K562 (cell line): ENCODE measurements around the gene ANKS1B. TPM values are rescaled to one million over a fixed set of nuclear protein-coding genes. Genes with fewer than 3 reads are reported as not detected.

Experiments
- ATAC-seq: fragments of 200-7000 bp; cut with Tn5 transposase; 3 replicates; pipeline ENCODE4 v1.9.1; 2020; ENCODE audit warnings: moderate library complexity
- BruUV-seq: library from RNA; stranded (reverse); fragments of 400-500 nt; replicated peaks from 2 replicates; lab custom pipeline; 2021; lab: Mats Ljungman, UMichigan
- CTCF ChIA-PET: fragments of 300-600 bp; formaldehyde crosslinking; extraction: SDS; loops from one replicate; lab custom pipeline; 2021; ENCODE audit warnings: low intra/inter-chr PET ratio; lab: Yijun Ruan, JAX
- POLR2A ChIA-PET: fragments of 300-600, 350-650 bp; sonication (Branson Sonifier 250); formaldehyde crosslinking; extraction: SDS; loops from one replicate; lab custom pipeline; 2021; ENCODE audit warnings: antibody characterized with exemption, inconsistent platforms; lab: Yijun Ruan, JAX
- DNase-seq, 4 experiments: peaks; one replicate each; pipeline versions ENCODE4 v3.0.0 to v3.0.0-alpha.2; 2011 to 2018; ENCODE audit warnings: low spot score in 3 of 4, mixed read lengths in 3 of 4; ENCODE audit errors: extremely low read depth in 1 of 4
- FAIRE-seq: peaks from 2 replicates; lab custom pipeline; 2011; peaks lifted over from hg19 to GRCh38; lab: Jason Lieb, UNC
- H2AFZ ChIP-seq: 2 replicates; pipeline ENCODE4 v1.6.0; 2011; ENCODE audit warnings: low read depth, low read length, control low read depth, inconsistent platforms
- H3K27ac ChIP-seq: fragments of 200-600 bp; 3 replicates; pipeline ENCODE4 v1.8.0; 2011; ENCODE audit warnings: low read depth, mild to moderate bottlenecking, control low read depth, inconsistent platforms, low read length, moderate library complexity, mixed read lengths; ENCODE audit errors: extremely low read depth
- H3K27me3 ChIP-seq, 2 experiments: fragments of 300-600 bp in 1 of 2; 2 replicates in 1 of 2; 3 replicates in 1 of 2; pipeline versions ENCODE4 v1.6.0 to v1.8.0; 2011; ENCODE audit warnings: inconsistent platforms in 2 of 2, low read length in 2 of 2, mild to moderate bottlenecking in 1 of 2, mixed read lengths in 1 of 2, moderate library complexity in 1 of 2; ENCODE audit not compliant: control insufficient read depth in 2 of 2, insufficient read depth in 2 of 2
- H3K36me3 ChIP-seq: fragments of 300-600 bp; 3 replicates; pipeline ENCODE4 v1.8.0; 2011; ENCODE audit warnings: mild to moderate bottlenecking, low read length, inconsistent platforms; ENCODE audit not compliant: control insufficient read depth, insufficient read depth
- H3K4me1 ChIP-seq, 2 experiments: fragments of 200-600 bp in 1 of 2; replicated peaks in 1 of 2; 2 replicates in 1 of 2; 3 replicates in 1 of 2; pipeline versions ENCODE4 v1.5.1 to v1.8.0; 2011; ENCODE audit warnings: inconsistent platforms in 2 of 2, low read length in 2 of 2, mild to moderate bottlenecking in 1 of 2, mixed read lengths in 1 of 2, moderate library complexity in 1 of 2; ENCODE audit not compliant: control insufficient read depth in 2 of 2, insufficient read depth in 2 of 2
- H3K4me2 ChIP-seq: 2 replicates; pipeline ENCODE4 v1.6.1; 2011; ENCODE audit warnings: low read length, control low read depth, inconsistent platforms, mixed read lengths; ENCODE audit not compliant: insufficient read depth
- H3K4me3 ChIP-seq: fragments of 200-600 bp; sonication (generic), shearing (Covaris generic); 2 replicates; pipeline ENCODE4 v1.5.1; 2016; ENCODE audit warnings: control low read depth, inconsistent platforms
- H3K79me2 ChIP-seq: fragments of 200-600 bp; 3 replicates; pipeline ENCODE4 v1.8.0; 2011; ENCODE audit warnings: low read length, inconsistent platforms; ENCODE audit not compliant: control insufficient read depth, insufficient read depth
- H3K9ac ChIP-seq, 2 experiments: 2 replicates each; pipeline versions ENCODE4 v1.6.0 to v1.6.1; 2011; ENCODE audit warnings: low read depth in 2 of 2, low read length in 2 of 2, control low read depth in 1 of 2, inconsistent platforms in 1 of 2, mild to moderate bottlenecking in 1 of 2, mixed read lengths in 1 of 2; ENCODE audit not compliant: insufficient read depth in 1 of 2
- H3K9me1 ChIP-seq: one replicate; pipeline ENCODE4 v1.6.0; 2011; ENCODE audit warnings: inconsistent platforms, mild to moderate bottlenecking, low read length, moderate library complexity; ENCODE audit not compliant: control insufficient read depth, insufficient read depth
- H3K9me3 ChIP-seq: replicated peaks from 2 replicates; pipeline ENCODE4 v1.5.1; 2011; ENCODE audit warnings: low read depth, low read length, inconsistent platforms; ENCODE audit not compliant: control insufficient read depth, insufficient read depth
- H4K20me1 ChIP-seq: replicated peaks from 2 replicates; pipeline ENCODE4 v1.6.1; 2011; ENCODE audit warnings: low read length, inconsistent platforms, mixed read lengths; ENCODE audit not compliant: control insufficient read depth, insufficient read depth
- ARID2 ChIP-seq: fragments of 450-650 bp; IDR thresholded peaks from 2 replicates; pipeline ENCODE4 v1.6.1; 2017; ENCODE audit warnings: antibody characterized with exemption, mild to moderate bottlenecking
- BMI1 ChIP-seq: fragments of 150-350 bp; IDR thresholded peaks from 2 replicates; pipeline ENCODE4 v1.6.1; 2014; ENCODE audit warnings: low read length
- CEBPZ ChIP-seq: fragments of 150-350 bp; IDR thresholded peaks from 2 replicates; pipeline ENCODE4 v1.6.1; 2014; ENCODE audit warnings: low read depth, mild to moderate bottlenecking, low read length, borderline replicate concordance
- COPS2 ChIP-seq: fragments of 450-650 bp; conservative IDR thresholded peaks from 2 replicates; pipeline ENCODE4 v1.6.1; 2016; ENCODE audit warnings: mild to moderate bottlenecking, moderate library complexity
- CTBP1 ChIP-seq: fragments of 450-650 bp; IDR thresholded peaks from 2 replicates; pipeline ENCODE4 v1.6.1; 2016; ENCODE audit warnings: borderline replicate concordance
- DLX4 ChIP-seq: fragments of 250-450 bp; sonication (Bioruptor Pico); IDR thresholded peaks from 2 replicates; pipeline ENCODE4 v1.6.1; 2021; ENCODE audit warnings: mild to moderate bottlenecking
- DPF2 ChIP-seq: fragments of 450-650 bp; IDR thresholded peaks from 2 replicates; pipeline ENCODE4 v1.6.1; 2016
- MBD2 ChIP-seq: sonication (generic); IDR thresholded peaks from 2 replicates; pipeline ENCODE4 v1.6.1; 2016; ENCODE audit warnings: low read depth, borderline replicate concordance
- NFXL1 ChIP-seq: fragments of 450-650 bp; formaldehyde crosslinking; IDR thresholded peaks from 2 replicates; pipeline ENCODE4 v1.4.0; 2021; ENCODE audit warnings: mild to moderate bottlenecking
- POLR3A ChIP-seq: IDR thresholded peaks from 2 replicates; pipeline ENCODE4 v1.6.1; 2011; ENCODE audit warnings: borderline replicate concordance, mild to moderate bottlenecking, moderate library complexity; ENCODE audit not compliant: insufficient read length, insufficient read depth; ENCODE audit errors: extremely low read depth
- RFX7 ChIP-seq: fragments of 250-450 bp; sonication (Bioruptor Pico); IDR thresholded peaks from 2 replicates; pipeline ENCODE4 v1.5.1; 2021; ENCODE audit warnings: mild to moderate bottlenecking
- ZNF407 ChIP-seq: fragments of 450-650 bp; IDR thresholded peaks from 2 replicates; pipeline ENCODE4 v1.6.1; 2016; ENCODE audit warnings: low read depth
- ZNF77 ChIP-seq: fragments of 250-450 bp; sonication (Bioruptor Pico); IDR thresholded peaks from 2 replicates; pipeline ENCODE4 v1.5.0; 2020
- WGBS: fragments of 100-300 bp; shearing (Covaris generic); methylation state at CpG from one replicate; pipeline ENCODE4 v1.1.6; 2016; ENCODE audit warnings: low coverage, mixed read lengths; ENCODE audit not compliant: insufficient coverage; ENCODE audit errors: missing lambda C conversion rate; 5-methylcytosine and 5-hydroxymethylcytosine counted together
- in situ Hi-C: fragments of 300-500 bp; cut with MboI; formaldehyde crosslinking; loops from 4 replicates; pipeline ENCODE4 v1.15.0; 2018; ENCODE audit warnings: inconsistent platforms, mixed read lengths
- intact Hi-C: fragments of 100-400 bp; cut with micrococcal nuclease; formaldehyde crosslinking; loops from 2 replicates; pipeline ENCODE4 v1.14.2; 2022
- polyA plus RNA-seq, 8 experiments: library from polyadenylated mRNA; depleted of rRNA in 4 of 8; stranded (reverse) in 5 of 8; unstranded in 3 of 8; fragments of >200 nt; fragmentation: Nextera tagmentation in 2 of 8; fragmentation: Illumina TruSeq in 1 of 8; extraction: Ambion mirVana in 2 of 8; extraction: Trizol in 1 of 8; gene quantifications; 2 replicates each; pipeline versions ENCODE4 v1.2.1 to v1.2.3, GENCODE V29; 2011 to 2014; ENCODE audit warnings: inconsistent platforms in 1 of 8, missing spikeins in 1 of 8
- total RNA-seq, 7 experiments: library from RNA; depleted of rRNA in 6 of 7; stranded (reverse); fragments of >200 nt in 6 of 7; fragmentation: Illumina TruSeq in 2 of 7; extraction: Trizol in 2 of 7; gene quantifications; 2 replicates each; pipeline versions ENCODE4 v1.2.1 to v1.2.3, GENCODE V29; 2011 to 2021; ENCODE audit warnings: low replicate concordance in 1 of 7

ANKS1B gene
- total and polyA plus RNA-seq, 9 of the 15 experiments (the other 6 are each of a cell fraction or from before 2014, with no cell fraction given), result 0.04 to 0.47 (median 0.28) TPM; not detected in 4

GRCh38 chr12:99486277-99486676 is 498.5 kb downstream of the ANKS1B start:
- POLR2A ChIA-PET, result no interaction called here
- Histone ChIP-seq H3K9me1 (no peaks in the 10 kb centered on the region), H3K9ac (no peak overlapping the region), H3K4me1 (no peaks in the 10 kb centered on the region), H4K20me1 (no peaks in the 10 kb centered on the region), H3K79me2 (no peaks in the 10 kb centered on the region), H3K27ac (no peak overlapping the region), H3K4me2 (no peak overlapping the region), H3K4me3 (no peak overlapping the region), H3K36me3 (no peaks in the 10 kb centered on the region), H3K27me3 (no peaks in the 10 kb centered on the region), H2AFZ (no peak overlapping the region), H3K9me3 (0 out of 2 replicates have a peak, but pooled peaks cover 4% of the 10 kb centered on the region)
- WGBS, result 8% methylated on average over 1 of the region's 1 CpG
- no peak for FAIRE-seq
- BruUV-seq, result no TSS peak
- no peak for DNase-seq
- in situ Hi-C loops (no loop called here), intact Hi-C loops (no loop called here)
- no peak for ATAC-seq
- CTCF ChIA-PET, result no interaction called here
- TF ChIP-seq DLX4 (CRISPR knock-in tag) (no peak), ARID2 (no peak), COPS2 (no peak), ZNF407 (no peak), MBD2 (no peak), CEBPZ (no peak), BMI1 (no peak), NFXL1 (CRISPR knock-in tag) (no peak), POLR3A (no peak), RFX7 (CRISPR knock-in tag) (no peak), ZNF77 (CRISPR knock-in tag) (no peak), DPF2 (no peak), CTBP1 (no peak)
